Effector memory CD4-positive, alpha-beta T cell (primary cell): ENCODE measurements around the gene SSC5D.
"Not testable (repeated sequence)": the region's sequence is repeated elsewhere in the genome, so short reads cannot be mapped to it uniquely, and the experiment has no call there.

Source experiments
- DNase-seq, 3 donors: peaks; one replicate each; pipeline ENCODE4 v3.0.0-alpha.2; 2020
- H3K27ac ChIP-seq: 2 replicates; pipeline ENCODE4 v1.7.0; 2013; ENCODE audit warnings: mild to moderate bottlenecking, low read length, moderate library complexity; ENCODE audit not compliant: insufficient read depth, poor library complexity, severe bottlenecking
- H3K27me3 ChIP-seq: replicated peaks from 2 replicates; pipeline ENCODE4 v1.7.0; 2013; ENCODE audit warnings: mild to moderate bottlenecking, low read length; ENCODE audit not compliant: insufficient read depth, control insufficient read depth, poor library complexity, severe bottlenecking
- H3K36me3 ChIP-seq: 2 replicates; pipeline ENCODE4 v1.7.0; 2013; ENCODE audit warnings: mild to moderate bottlenecking, low read length, moderate library complexity; ENCODE audit not compliant: control insufficient read depth, insufficient read depth
- H3K4me1 ChIP-seq: 2 replicates; pipeline ENCODE4 v1.7.0; 2013; ENCODE audit warnings: low read length, mild to moderate bottlenecking; ENCODE audit not compliant: control insufficient read depth, insufficient read depth, poor library complexity, severe bottlenecking
- H3K4me3 ChIP-seq: 2 replicates; pipeline ENCODE4 v1.7.0; 2013; ENCODE audit warnings: low read length, low read depth, mild to moderate bottlenecking; ENCODE audit not compliant: insufficient read depth, poor library complexity, severe bottlenecking
- H3K9me3 ChIP-seq: 2 replicates; pipeline ENCODE4 v1.7.0; 2013; ENCODE audit warnings: mild to moderate bottlenecking, low read length, moderate library complexity; ENCODE audit not compliant: control insufficient read depth

The SSC5D gene

GRCh38 chr19:55528030-55528803 is 40.0 kb downstream of the SSC5D start:
- Histone ChIP-seq H3K36me3 (no peaks in the 10 kb centered on the region), H3K4me3 (no peak overlapping the region), H3K4me1 (no peaks in the 10 kb centered on the region), H3K27ac (no peak overlapping the region), H3K27me3 (no peaks in the 10 kb centered on the region), H3K9me3 (no peaks in the 10 kb centered on the region)
- DNase-seq = no peak

DNA sequence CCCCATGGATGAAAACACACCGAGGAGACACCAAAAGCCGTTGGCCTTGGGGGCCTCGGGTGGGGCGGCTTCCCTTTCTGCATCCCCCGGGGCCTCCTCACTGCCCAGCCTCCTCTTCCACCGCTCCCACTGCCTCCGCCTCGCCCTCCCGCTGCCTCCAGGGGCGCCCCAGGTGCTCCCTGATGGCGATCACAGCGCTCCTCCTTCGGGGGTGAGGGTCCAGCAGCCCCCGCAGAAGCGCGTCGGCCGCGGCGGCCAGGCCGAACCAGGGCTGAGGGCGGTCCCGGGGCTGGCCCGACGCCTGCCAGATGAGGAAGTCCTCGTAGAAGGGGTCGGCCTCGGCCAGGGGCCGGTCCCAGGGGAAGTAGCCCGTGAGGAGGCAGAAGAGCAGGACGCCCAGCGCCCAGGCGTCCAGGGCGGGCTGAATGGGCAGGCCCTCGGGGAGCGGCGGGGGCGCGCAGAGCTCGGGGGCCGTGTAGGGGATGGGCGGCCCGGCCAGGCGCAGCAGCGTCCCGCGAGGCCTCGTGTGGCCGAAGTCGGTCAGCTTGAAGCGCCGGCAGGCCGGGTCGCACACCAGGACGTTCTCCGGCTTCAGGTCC is 41.5 kb downstream of the SSC5D start:
- Histone ChIP-seq H3K27ac (no peak overlapping the region), H3K9me3 (no peaks in the 10 kb centered on the region), H3K27me3 (no peaks in the 10 kb centered on the region), H3K36me3 (no peaks in the 10 kb centered on the region), H3K4me3 (no peak overlapping the region), H3K4me1 (no peaks in the 10 kb centered on the region)
- no peak for DNase-seq

DNA sequence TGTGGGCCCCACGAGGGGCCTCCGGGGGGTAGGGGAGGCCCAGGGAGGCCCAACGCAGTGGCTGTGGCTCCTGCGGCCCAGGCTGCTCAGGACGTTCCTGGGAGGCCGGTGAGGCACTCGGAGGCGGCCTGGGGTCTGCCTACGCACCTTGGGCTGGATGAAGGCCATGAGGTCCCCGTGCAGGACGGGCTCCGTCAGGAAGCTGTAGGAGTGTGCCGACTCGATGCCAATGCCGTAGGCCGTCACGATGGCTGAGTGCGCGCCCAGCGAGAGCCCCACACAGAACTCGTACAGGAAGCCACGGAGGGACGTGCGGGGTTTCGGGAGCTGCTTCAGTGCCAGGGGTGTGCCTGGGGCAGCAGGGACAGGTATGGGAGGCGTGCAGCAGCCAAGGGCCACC is 42.8 kb downstream of the SSC5D start:
- no peak for DNase-seq
- no peaks in the 10 kb centered on the region for H3K9me3 ChIP-seq
- no peaks in the 10 kb centered on the region for H3K4me1 ChIP-seq

GRCh38 chr19:55534280-55534679 is 46.0 kb downstream of the SSC5D start:
- H3K4me1 ChIP-seq, H3K9me3 ChIP-seq, H3K4me3 ChIP-seq, H3K27ac ChIP-seq, DNase-seq, H3K36me3 ChIP-seq, H3K27me3 ChIP-seq: not testable (repeated sequence)

More for the DNA sequence above, 42.8 kb downstream of the SSC5D start:
- Histone ChIP-seq H3K36me3 (no peaks in the 10 kb centered on the region), H3K27me3 (no peaks in the 10 kb centered on the region), H3K27ac (no peak overlapping the region), H3K4me3 (no peak overlapping the region)

DNA sequence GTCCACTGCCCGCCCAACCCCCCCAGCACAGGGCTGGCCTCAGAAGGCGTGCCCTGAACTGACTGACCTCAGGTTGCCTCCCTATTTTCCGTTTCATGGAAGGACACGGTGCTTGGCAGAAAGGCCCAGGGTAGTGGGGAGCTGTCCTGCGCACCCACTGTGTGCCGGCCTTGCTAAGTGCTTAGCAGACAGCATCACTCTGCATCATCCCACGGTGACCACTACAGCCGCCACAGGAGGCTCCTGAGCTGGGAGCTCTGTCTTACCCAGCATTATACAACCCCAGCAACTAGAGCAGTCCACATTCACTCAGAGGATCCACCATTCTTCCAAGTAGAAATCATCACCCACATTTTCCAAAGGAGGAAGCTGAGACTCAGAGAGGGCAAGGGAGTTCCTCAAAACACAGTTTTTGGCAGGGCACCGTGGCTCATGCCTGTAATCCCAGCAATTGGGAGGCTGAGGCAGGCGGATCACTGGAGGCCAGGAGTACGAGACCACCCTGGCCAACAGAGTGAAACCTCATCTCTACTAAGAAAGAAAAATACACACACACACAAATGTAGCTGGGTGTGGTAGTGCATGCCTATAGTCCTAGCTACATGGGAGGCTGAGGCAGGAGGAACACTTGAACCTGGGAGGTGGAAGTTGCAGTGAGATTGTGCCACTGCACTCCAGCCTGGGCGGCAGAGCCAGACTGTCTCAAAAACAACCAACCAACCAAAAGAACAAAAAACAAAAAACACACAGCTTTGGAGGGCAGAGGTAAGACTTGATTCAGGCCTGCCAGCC is 47.1 kb downstream of the SSC5D start:
- Histone ChIP-seq H3K4me1 (no peaks in the 10 kb centered on the region), H3K9me3 (no peaks in the 10 kb centered on the region), H3K4me3 (no peak overlapping the region), H3K27ac (no peak overlapping the region), H3K27me3 (no peaks in the 10 kb centered on the region), H3K36me3 (no peaks in the 10 kb centered on the region)
- no peak for DNase-seq

DNA sequence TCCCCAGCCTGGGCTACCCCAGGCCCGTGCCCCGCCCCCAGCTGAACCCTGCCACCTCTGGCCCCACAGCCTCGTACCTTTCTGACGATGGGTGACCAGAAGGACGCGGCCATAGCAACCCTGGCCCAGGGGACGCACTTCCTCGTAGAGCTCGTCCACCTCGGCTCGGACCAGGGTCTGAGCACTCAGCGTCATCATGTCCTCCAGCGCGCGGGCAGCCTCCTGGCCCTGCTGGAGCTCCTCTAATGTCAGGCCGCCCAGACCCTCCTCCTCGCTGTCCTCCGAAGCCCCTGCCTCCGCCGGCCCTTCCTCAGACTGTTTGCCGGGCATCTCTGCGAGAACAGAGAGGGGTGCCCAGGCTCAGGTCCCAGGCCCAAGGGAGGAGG is 47.7 kb downstream of the SSC5D start:
- Histone ChIP-seq H3K9me3 (no peaks in the 10 kb centered on the region), H3K27me3 (no peaks in the 10 kb centered on the region), H3K27ac (no peak overlapping the region), H3K4me3 (no peak overlapping the region), H3K36me3 (no peaks in the 10 kb centered on the region), H3K4me1 (no peaks in the 10 kb centered on the region)
- no peak for DNase-seq

GRCh38 chr19:55536366-55536765 is 48.1 kb downstream of the SSC5D start:
- Histone ChIP-seq H3K27ac (no peak overlapping the region), H3K36me3 (no peaks in the 10 kb centered on the region), H3K9me3 (no peaks in the 10 kb centered on the region), H3K4me3 (no peak overlapping the region), H3K27me3 (no peaks in the 10 kb centered on the region), H3K4me1 (no peaks in the 10 kb centered on the region)
- no peak for DNase-seq

DNA sequence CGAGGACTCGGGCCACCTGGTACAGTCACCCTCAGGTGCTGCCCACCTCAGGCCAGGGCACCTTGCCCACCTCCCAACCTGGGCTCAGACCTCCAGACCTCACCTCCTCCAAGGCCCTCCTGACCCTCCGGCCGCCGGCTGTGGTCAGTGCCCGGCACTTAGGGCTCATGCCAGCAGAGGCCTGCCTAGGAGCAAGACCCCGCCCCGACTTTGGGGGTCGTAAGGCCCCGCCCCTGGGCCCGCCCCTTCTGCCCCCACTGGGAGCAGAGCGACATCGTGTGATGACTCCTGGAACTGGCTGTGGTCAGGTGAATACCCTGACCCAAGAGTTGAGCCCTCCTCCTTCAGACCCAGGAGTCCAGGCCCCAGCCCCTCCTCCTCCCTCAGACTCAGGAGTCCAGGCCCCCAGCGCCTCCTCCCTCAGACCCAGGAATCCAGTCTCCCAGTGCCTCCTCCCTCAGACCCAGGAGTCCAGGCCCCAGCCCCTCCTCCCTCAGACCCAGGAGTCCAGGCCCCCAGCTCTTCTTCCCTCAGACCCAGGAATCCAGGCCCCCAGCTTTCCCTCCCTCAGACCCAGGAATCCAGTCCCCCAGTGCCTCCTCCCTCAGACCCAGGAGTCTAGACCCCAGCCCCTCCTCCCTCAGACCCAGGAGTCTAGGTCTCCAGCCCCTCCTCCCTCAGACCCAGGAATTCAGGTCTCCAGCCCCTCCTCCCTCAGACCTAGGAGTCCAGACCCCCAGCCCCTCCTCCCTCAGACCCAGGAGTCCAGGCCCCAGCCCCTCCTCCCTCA is 48.9 kb downstream of the SSC5D start, which contains the start of gene SBK2:
Gene SBK2 (minus strand): TSS at position 183 of the 790 bp plus-strand sequence. CDS start 839 bp downstream, outside the sequence.
- Histone ChIP-seq H3K9me3 (no peaks in the 10 kb centered on the region), H3K27me3 (no peaks in the 10 kb centered on the region), H3K36me3 (no peaks in the 10 kb centered on the region), H3K4me3 (no peak within 1 kb of the TSS), H3K4me1 (no peaks in the 10 kb centered on the region), H3K27ac (no peak within 1 kb of the TSS)
- DNase-seq = no peak

DNA sequence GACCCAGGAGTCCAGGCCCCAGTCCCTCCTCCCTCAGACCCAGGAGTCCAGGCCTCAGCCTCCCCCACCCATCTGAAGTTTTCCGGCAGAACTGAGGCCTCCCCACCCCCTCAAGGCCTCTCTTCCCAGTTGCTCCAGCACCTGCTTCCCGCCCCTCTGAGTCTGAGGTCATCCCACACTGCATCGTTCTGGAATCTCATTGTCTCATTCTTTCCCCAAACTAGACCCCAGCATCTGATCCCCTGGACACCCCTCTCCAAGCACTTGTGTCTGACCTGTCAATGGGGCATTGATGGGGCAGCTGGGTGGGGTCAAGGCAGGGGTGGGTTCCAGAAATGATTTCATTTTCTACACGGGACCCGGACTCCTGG is 49.5 kb downstream of the SSC5D start:
- H3K27ac ChIP-seq = no peak overlapping the region
- DNase-seq = no peak
- H3K4me1 ChIP-seq = no peaks in the 10 kb centered on the region
- no peak overlapping the region for H3K4me3 ChIP-seq
- H3K36me3 ChIP-seq = no peaks in the 10 kb centered on the region
- no peaks in the 10 kb centered on the region for H3K9me3 ChIP-seq
- H3K27me3 ChIP-seq = no peaks in the 10 kb centered on the region
